HEK293 (cell line): ENCODE results near the gene SMC3.

Experiments used
- KLF16 ChIP-seq: fragments of 450-650 bp; formaldehyde crosslinking; IDR thresholded peaks from 2 replicates; pipeline ENCODE4 v1.5.1; 2017; ENCODE audit warnings: missing biosample characterization, missing genetic modification characterization
- YY1 ChIP-seq: fragments of 450-650 bp; formaldehyde crosslinking; IDR thresholded peaks from 2 replicates; pipeline ENCODE4 v1.5.1; 2018; ENCODE audit warnings: missing biosample characterization, missing genetic modification characterization
- ZNF140 ChIP-seq: fragments of 450-650 bp; formaldehyde crosslinking; IDR thresholded peaks from 2 replicates; pipeline ENCODE4 v1.5.1; 2016; ENCODE audit warnings: missing biosample characterization, missing genetic modification characterization
- ZNF302 ChIP-seq: fragments of 450-650 bp; formaldehyde crosslinking; IDR thresholded peaks from 2 replicates; pipeline ENCODE4 v1.5.1; 2016; ENCODE audit warnings: missing biosample characterization, missing genetic modification characterization, low read depth
- ZNF776 ChIP-seq: fragments of 450-650 bp; formaldehyde crosslinking; IDR thresholded peaks from 2 replicates; pipeline ENCODE4 v1.5.0; 2017; ENCODE audit warnings: missing biosample characterization, missing genetic modification characterization, borderline replicate concordance
- TF ChIP-seq, protein P1 (sequence below): fragments of 450-650 bp; formaldehyde crosslinking; IDR thresholded peaks from 2 replicates; pipeline ENCODE4 v1.5.1; 2016; ENCODE audit warnings: missing biosample characterization, missing genetic modification characterization
- TF ChIP-seq, protein P2 (sequence below): fragments of 450-650 bp; formaldehyde crosslinking; IDR thresholded peaks from 2 replicates; pipeline ENCODE4 v1.5.1; 2016; ENCODE audit warnings: missing biosample characterization, missing genetic modification characterization
- TF ChIP-seq, protein P3 (sequence below): fragments of 450-650 bp; formaldehyde crosslinking; IDR thresholded peaks from 2 replicates; pipeline ENCODE4 v1.5.1; 2016; ENCODE audit warnings: missing biosample characterization, missing genetic modification characterization, low read depth

DNA sequence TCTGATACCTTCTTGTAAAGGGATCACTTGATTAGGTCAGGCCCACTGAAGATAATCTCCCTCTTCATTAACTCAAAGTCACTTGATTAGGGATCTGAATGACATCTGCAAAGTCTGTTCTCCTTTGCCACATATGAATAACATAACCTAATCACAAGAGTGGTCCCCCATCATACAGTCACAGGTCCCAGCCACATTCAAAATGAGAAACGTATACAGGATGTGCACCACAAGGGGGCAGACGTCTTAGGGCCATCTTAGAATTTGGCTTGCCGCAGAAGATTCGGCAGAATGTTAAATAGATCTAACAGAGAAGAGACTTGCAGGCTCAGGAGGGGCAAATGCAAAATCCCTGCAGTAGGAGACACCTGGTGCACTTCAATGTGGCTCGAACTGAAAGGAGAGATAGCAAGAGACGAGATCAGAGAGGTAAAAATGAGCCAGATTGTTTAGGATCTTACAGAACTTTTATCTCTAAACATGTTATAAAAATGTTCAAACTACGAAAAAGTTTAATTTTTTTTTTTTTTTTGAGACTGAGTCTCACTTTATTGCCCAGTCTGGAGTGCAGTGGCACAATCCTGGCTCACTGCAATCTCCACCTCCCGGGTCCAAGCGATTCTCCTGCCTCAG lies 10.4 kb upstream of the SMC3 start:
- TF ChIP-seq, protein P1, sequence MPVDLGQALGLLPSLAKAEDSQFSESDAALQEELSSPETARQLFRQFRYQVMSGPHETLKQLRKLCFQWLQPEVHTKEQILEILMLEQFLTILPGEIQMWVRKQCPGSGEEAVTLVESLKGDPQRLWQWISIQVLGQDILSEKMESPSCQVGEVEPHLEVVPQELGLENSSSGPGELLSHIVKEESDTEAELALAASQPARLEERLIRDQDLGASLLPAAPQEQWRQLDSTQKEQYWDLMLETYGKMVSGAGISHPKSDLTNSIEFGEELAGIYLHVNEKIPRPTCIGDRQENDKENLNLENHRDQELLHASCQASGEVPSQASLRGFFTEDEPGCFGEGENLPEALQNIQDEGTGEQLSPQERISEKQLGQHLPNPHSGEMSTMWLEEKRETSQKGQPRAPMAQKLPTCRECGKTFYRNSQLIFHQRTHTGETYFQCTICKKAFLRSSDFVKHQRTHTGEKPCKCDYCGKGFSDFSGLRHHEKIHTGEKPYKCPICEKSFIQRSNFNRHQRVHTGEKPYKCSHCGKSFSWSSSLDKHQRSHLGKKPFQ (tag by site-specific recombination), result no peak
- no peak for TF ChIP-seq ZNF776
- no peak for TF ChIP-seq ZNF140 (tag by site-specific recombination)
- TF ChIP-seq KLF16 (tag by site-specific recombination), result no peak
- TF ChIP-seq, protein P2, sequence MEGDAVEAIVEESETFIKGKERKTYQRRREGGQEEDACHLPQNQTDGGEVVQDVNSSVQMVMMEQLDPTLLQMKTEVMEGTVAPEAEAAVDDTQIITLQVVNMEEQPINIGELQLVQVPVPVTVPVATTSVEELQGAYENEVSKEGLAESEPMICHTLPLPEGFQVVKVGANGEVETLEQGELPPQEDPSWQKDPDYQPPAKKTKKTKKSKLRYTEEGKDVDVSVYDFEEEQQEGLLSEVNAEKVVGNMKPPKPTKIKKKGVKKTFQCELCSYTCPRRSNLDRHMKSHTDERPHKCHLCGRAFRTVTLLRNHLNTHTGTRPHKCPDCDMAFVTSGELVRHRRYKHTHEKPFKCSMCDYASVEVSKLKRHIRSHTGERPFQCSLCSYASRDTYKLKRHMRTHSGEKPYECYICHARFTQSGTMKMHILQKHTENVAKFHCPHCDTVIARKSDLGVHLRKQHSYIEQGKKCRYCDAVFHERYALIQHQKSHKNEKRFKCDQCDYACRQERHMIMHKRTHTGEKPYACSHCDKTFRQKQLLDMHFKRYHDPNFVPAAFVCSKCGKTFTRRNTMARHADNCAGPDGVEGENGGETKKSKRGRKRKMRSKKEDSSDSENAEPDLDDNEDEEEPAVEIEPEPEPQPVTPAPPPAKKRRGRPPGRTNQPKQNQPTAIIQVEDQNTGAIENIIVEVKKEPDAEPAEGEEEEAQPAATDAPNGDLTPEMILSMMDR (tag by site-specific recombination), result peak; percentile 52; the same call in 1 of the 2 replicates
- TF ChIP-seq YY1 (tag by site-specific recombination), result no peak
- TF ChIP-seq, protein P3, sequence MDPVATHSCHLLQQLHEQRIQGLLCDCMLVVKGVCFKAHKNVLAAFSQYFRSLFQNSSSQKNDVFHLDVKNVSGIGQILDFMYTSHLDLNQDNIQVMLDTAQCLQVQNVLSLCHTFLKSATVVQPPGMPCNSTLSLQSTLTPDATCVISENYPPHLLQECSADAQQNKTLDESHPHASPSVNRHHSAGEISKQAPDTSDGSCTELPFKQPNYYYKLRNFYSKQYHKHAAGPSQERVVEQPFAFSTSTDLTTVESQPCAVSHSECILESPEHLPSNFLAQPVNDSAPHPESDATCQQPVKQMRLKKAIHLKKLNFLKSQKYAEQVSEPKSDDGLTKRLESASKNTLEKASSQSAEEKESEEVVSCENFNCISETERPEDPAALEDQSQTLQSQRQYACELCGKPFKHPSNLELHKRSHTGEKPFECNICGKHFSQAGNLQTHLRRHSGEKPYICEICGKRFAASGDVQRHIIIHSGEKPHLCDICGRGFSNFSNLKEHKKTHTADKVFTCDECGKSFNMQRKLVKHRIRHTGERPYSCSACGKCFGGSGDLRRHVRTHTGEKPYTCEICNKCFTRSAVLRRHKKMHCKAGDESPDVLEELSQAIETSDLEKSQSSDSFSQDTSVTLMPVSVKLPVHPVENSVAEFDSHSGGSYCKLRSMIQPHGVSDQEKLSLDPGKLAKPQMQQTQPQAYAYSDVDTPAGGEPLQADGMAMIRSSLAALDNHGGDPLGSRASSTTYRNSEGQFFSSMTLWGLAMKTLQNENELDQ, result no peak
- TF ChIP-seq ZNF302, result no peak
